HepG2 (cell line): ENCODE results near the gene TMEM198. TPM values are rescaled to one million over a fixed set of nuclear protein-coding genes. Genes with fewer than 3 reads are reported as not detected.
A peak's percentile ranks its signal among the peaks of the same experiment; 100 is the strongest.

Source experiments
- ARNT2 ChIP-seq: sonication (generic); formaldehyde crosslinking; IDR thresholded peaks from 2 replicates; pipeline ENCODE4 v1.8.0; 2022; ENCODE audit warnings: mild to moderate bottlenecking, low read depth, missing genetic modification reagents, moderate library complexity
- ESRRA ChIP-seq: sonication (generic); formaldehyde crosslinking; IDR thresholded peaks from 2 replicates; pipeline ENCODE4 v1.5.1; 2020; ENCODE audit warnings: mild to moderate bottlenecking, low read depth, missing genetic modification reagents
- GZF1 ChIP-seq: sonication (generic); formaldehyde crosslinking; IDR thresholded peaks from 2 replicates; pipeline ENCODE4 v1.5.1; 2020; ENCODE audit warnings: mild to moderate bottlenecking, missing genetic modification reagents
- MEIS2 ChIP-seq: sonication (generic); formaldehyde crosslinking; IDR thresholded peaks from 2 replicates; pipeline ENCODE4 v1.9.0; 2021; ENCODE audit warnings: mild to moderate bottlenecking, missing genetic modification reagents
- MLXIP ChIP-seq: sonication (generic); formaldehyde crosslinking; IDR thresholded peaks from 2 replicates; pipeline ENCODE4 v1.9.0; 2021; ENCODE audit warnings: missing genetic modification reagents, borderline replicate concordance
- NFATC3 ChIP-seq: sonication (generic); formaldehyde crosslinking; IDR thresholded peaks from 2 replicates; pipeline ENCODE4 v1.5.1; 2020; ENCODE audit warnings: mild to moderate bottlenecking, missing genetic modification reagents
- NR2F2 ChIP-seq: IDR thresholded peaks from 2 replicates; pipeline ENCODE4 v1.6.1; 2012; ENCODE audit warnings: low read depth, inconsistent platforms, borderline replicate concordance
- NR3C1 ChIP-seq: sonication (generic); formaldehyde crosslinking; IDR thresholded peaks from 2 replicates; pipeline ENCODE4 v1.4.0; 2020; ENCODE audit warnings: missing genetic modification reagents
- PAX8 ChIP-seq: sonication (generic); formaldehyde crosslinking; IDR thresholded peaks from 2 replicates; pipeline ENCODE4 v1.8.0; 2022; ENCODE audit warnings: mild to moderate bottlenecking, missing genetic modification reagents, borderline replicate concordance
- POLR2AphosphoS5 ChIP-seq: IDR thresholded peaks from 2 replicates; pipeline ENCODE4 v1.6.1; 2012; ENCODE audit warnings: low read depth, low read length
- SALL1 ChIP-seq: sonication (generic); formaldehyde crosslinking; IDR thresholded peaks from 2 replicates; pipeline ENCODE4 v1.8.0; 2022; ENCODE audit warnings: mild to moderate bottlenecking, missing genetic modification reagents
- SP140L ChIP-seq: sonication (generic); formaldehyde crosslinking; IDR thresholded peaks from 2 replicates; pipeline ENCODE4 v1.4.0; 2020; ENCODE audit warnings: missing genetic modification reagents, borderline replicate concordance
- TIGD3 ChIP-seq: sonication (generic); formaldehyde crosslinking; IDR thresholded peaks from 2 replicates; pipeline ENCODE4 v1.5.1; 2020; ENCODE audit warnings: mild to moderate bottlenecking, missing genetic modification reagents, borderline replicate concordance
- U2AF1 ChIP-seq: fragments of 200-400 bp; formaldehyde crosslinking; optimal IDR thresholded peaks from 2 replicates; pipeline ENCODE3; 2017; ENCODE audit warnings: mild to moderate bottlenecking, low read depth, low read length
- UBTF ChIP-seq: sonication (generic); formaldehyde crosslinking; IDR thresholded peaks from 2 replicates; pipeline ENCODE4 v1.4.0; 2020; ENCODE audit warnings: mild to moderate bottlenecking, missing genetic modification reagents
- ZBTB3 ChIP-seq: sonication (generic); formaldehyde crosslinking; IDR thresholded peaks from 2 replicates; pipeline ENCODE4 v1.4.0; 2020; ENCODE audit warnings: low read depth, mild to moderate bottlenecking, moderate library complexity, missing genetic modification reagents, borderline replicate concordance
- ZEB1 ChIP-seq: IDR thresholded peaks from 2 replicates; pipeline ENCODE4 v1.6.1; 2012; ENCODE audit warnings: mild to moderate bottlenecking, low read depth, inconsistent platforms; ENCODE audit not compliant: insufficient replicate concordance
- ZFAT ChIP-seq: sonication (generic); formaldehyde crosslinking; conservative IDR thresholded peaks from 2 replicates; pipeline ENCODE4 v1.8.1; 2023; ENCODE audit warnings: missing genetic modification reagents, inconsistent platforms
- ZNF337 ChIP-seq: sonication (generic); formaldehyde crosslinking; IDR thresholded peaks from 2 replicates; pipeline ENCODE4 v1.5.1; 2020; ENCODE audit warnings: missing genetic modification reagents, low read depth, mild to moderate bottlenecking, borderline replicate concordance
- ZNF382 ChIP-seq: sonication (generic); formaldehyde crosslinking; IDR thresholded peaks from 2 replicates; pipeline ENCODE4 v1.5.0; 2020; ENCODE audit warnings: missing genetic modification reagents, mild to moderate bottlenecking, borderline replicate concordance
- ZNF432 ChIP-seq: sonication (generic); formaldehyde crosslinking; IDR thresholded peaks from 2 replicates; pipeline ENCODE4 v1.5.0; 2020; ENCODE audit warnings: missing genetic modification reagents, mild to moderate bottlenecking, borderline replicate concordance
- ZNF510 ChIP-seq: sonication (generic); formaldehyde crosslinking; IDR thresholded peaks from 2 replicates; pipeline ENCODE4 v1.4.0; 2020; ENCODE audit warnings: low read depth, mild to moderate bottlenecking, missing genetic modification reagents
- ZNF569 ChIP-seq: sonication (generic); formaldehyde crosslinking; IDR thresholded peaks from 2 replicates; pipeline ENCODE4 v1.5.0; 2020; ENCODE audit warnings: mild to moderate bottlenecking, missing genetic modification reagents, moderate library complexity, borderline replicate concordance
- ZNF777 ChIP-seq: sonication (generic); formaldehyde crosslinking; IDR thresholded peaks from 2 replicates; pipeline ENCODE4 v1.4.0; 2020; ENCODE audit warnings: missing genetic modification reagents
- ZSCAN30 ChIP-seq: sonication (generic); formaldehyde crosslinking; IDR thresholded peaks from 2 replicates; pipeline ENCODE4 v1.5.0; 2020; ENCODE audit warnings: mild to moderate bottlenecking, missing genetic modification reagents
- polyA plus RNA-seq, 8 experiments: library from polyadenylated mRNA; depleted of rRNA in 3 of 8; stranded (reverse) in 7 of 8; unstranded in 1 of 8; fragments of >200 nt; fragmentation: Illumina TruSeq in 4 of 8; extraction: Trizol in 4 of 8; gene quantifications; 2 replicates each; pipeline versions ENCODE4 v1.2.1 to v1.2.3, GENCODE V29; 2011 to 2016; ENCODE audit warnings: low read depth in 4 of 8, missing spikeins in 1 of 8, mixed read lengths in 1 of 8; ENCODE audit not compliant: insufficient read depth in 1 of 8
- total RNA-seq, 5 experiments: library from RNA; depleted of rRNA; stranded (reverse); fragments of >200 nt; fragmentation: Illumina TruSeq; extraction: Trizol; gene quantifications; 2 replicates each; pipeline ENCODE4 v1.2.3, GENCODE V29; 2016; ENCODE audit warnings: low read depth in 1 of 5

The TMEM198 gene
- total and polyA plus RNA-seq, 2 of the 13 experiments (the other 11 are each of a cell fraction or from before 2014, with no cell fraction given) = 17.3 to 23.5 TPM

GRCh38 chr2:219598308-219599078 is 54.7 kb downstream of the TMEM198 start (continued):
- no peak for TF ChIP-seq ZNF382 (CRISPR knock-in tag)
- no peak for TF ChIP-seq SALL1 (CRISPR knock-in tag)
- TF ChIP-seq ZEB1 = no peak
- no peak for TF ChIP-seq NFATC3 (CRISPR knock-in tag)
- TF ChIP-seq GZF1 (CRISPR knock-in tag) = no peak
- TF ChIP-seq U2AF1 = peak; percentile 60
- TF ChIP-seq ZNF432 (CRISPR knock-in tag) = no peak
- no peak for TF ChIP-seq ARNT2
- TF ChIP-seq MLXIP (CRISPR knock-in tag) = no peak
- no peak for TF ChIP-seq ZNF510
- TF ChIP-seq NR3C1 (CRISPR knock-in tag) = no peak
- TF ChIP-seq ZFAT (CRISPR knock-in tag) = no peak
- no peak for TF ChIP-seq ZSCAN30 (CRISPR knock-in tag)
- TF ChIP-seq ZNF337 (CRISPR knock-in tag) = no peak
- no peak for TF ChIP-seq SP140L (CRISPR knock-in tag)
- TF ChIP-seq POLR2AphosphoS5 = peak; percentile 92; the same call in 1 of the 2 replicates
- TF ChIP-seq TIGD3 (CRISPR knock-in tag) = no peak
- no peak for TF ChIP-seq ZBTB3 (CRISPR knock-in tag)
- TF ChIP-seq ZNF777 (CRISPR knock-in tag) = no peak
- TF ChIP-seq MEIS2 = no peak
- peak; percentile 97 for TF ChIP-seq ESRRA (CRISPR knock-in tag)
- no peak for TF ChIP-seq PAX8 (CRISPR knock-in tag)
- TF ChIP-seq UBTF (CRISPR knock-in tag) = no peak
- no peak for TF ChIP-seq ZNF569 (CRISPR knock-in tag)
- TF ChIP-seq NR2F2 = no peak
